MM.1S (cell line): ENCODE data around the gene MACROD2.

Experiments used
- CTCF ChIP-seq: fragments of 300-600 bp; sonication (generic); IDR thresholded peaks from 2 replicates; pipeline ENCODE4 v1.5.1; 2016; ENCODE audit warnings: antibody characterized with exemption, low read length, mixed read lengths
- EZH2 ChIP-seq: fragments of 300-600 bp; sonication (generic); optimal IDR thresholded peaks from 2 replicates; pipeline ENCODE3; 2017; ENCODE audit warnings: low read depth, mild to moderate bottlenecking, antibody characterized with exemption, low read length, mixed read lengths
- EZH2phosphoT487 ChIP-seq: fragments of 300-600 bp; sonication (generic); IDR thresholded peaks from 2 replicates; pipeline ENCODE4 v1.6.1; 2018; ENCODE audit warnings: antibody characterized with exemption, low read length

DNA sequence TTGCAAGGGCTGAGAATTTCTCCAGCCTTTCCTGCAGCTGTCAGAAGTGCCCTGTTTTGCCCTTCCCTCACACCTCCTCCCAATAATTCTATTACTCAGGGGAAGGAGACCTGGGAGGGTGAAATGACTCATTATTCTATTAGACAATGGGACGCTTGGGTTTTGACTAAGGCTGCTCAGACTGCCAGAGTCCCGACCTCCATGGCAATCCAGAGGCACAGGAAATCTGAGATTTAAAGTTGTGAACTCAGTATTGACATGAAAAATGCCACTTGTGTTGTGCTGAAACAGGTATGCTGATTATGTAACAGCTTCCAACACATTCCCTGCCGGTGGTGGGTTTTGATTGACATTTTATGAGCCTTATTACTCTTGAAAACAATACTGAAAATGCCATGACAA is 967.9 kb downstream of the MACROD2 start:
- TF ChIP-seq CTCF (no peak), EZH2phosphoT487 (no peak), EZH2 (no peak)
